Neural cell (in vitro differentiated cells): Measurements from ENCODE around the gene PRDM11. TPM values are rescaled to one million over a fixed set of nuclear protein-coding genes. Genes with fewer than 3 reads are reported as not detected.

ENCODE experiments used
- H2AFZ ChIP-seq: fragments of 200-600, 300-800 bp; sonication (generic), shearing (Covaris generic); 2 replicates; pipeline ENCODE4 v1.6.0; 2014; ENCODE audit warnings: low read depth, mild to moderate bottlenecking, antibody characterized with exemption, low read length, moderate library complexity
- H3F3A ChIP-seq: fragments of 200-600 bp; shearing (Covaris generic); 2 replicates; pipeline ENCODE4 v1.6.1; 2016; ENCODE audit warnings: mild to moderate bottlenecking, moderate library complexity, mixed read lengths, antibody characterized with exemption, low read length; ENCODE audit not compliant: insufficient read depth, poor library complexity, severe bottlenecking
- H3K27ac ChIP-seq: fragments of 200-600, 300-800 bp; sonication (generic), shearing (Covaris generic); 2 replicates; pipeline ENCODE4 v1.5.1; 2014; ENCODE audit warnings: mild to moderate bottlenecking, low read length, moderate library complexity
- H3K27me3 ChIP-seq: fragments of 300-800, 200-600 bp; sonication (generic), shearing (Covaris generic); 2 replicates; pipeline ENCODE4 v1.6.0; 2014; ENCODE audit warnings: mild to moderate bottlenecking, low read depth, low read length, moderate library complexity; ENCODE audit not compliant: insufficient read depth
- H3K36me3 ChIP-seq: fragments of 300-800, 200-600 bp; sonication (generic), shearing (Covaris generic); 2 replicates; pipeline ENCODE4 v1.5.1; 2014; ENCODE audit warnings: mild to moderate bottlenecking, antibody characterized with exemption, low read length, moderate library complexity; ENCODE audit not compliant: insufficient read depth
- H3K4me2 ChIP-seq: fragments of 300-800, 200-600 bp; sonication (generic), shearing (Covaris generic); 2 replicates; pipeline ENCODE4 v1.6.0; 2014; ENCODE audit warnings: mild to moderate bottlenecking, low read length
- H3K4me3 ChIP-seq: fragments of 300-800, 200-600 bp; sonication (generic), shearing (Covaris generic); 2 replicates; pipeline ENCODE4 v1.5.1; 2014; ENCODE audit warnings: mild to moderate bottlenecking, low read length, moderate library complexity
- H3K79me2 ChIP-seq: fragments of 200-600 bp; shearing (Covaris generic); replicated peaks from 2 replicates; pipeline ENCODE4 v1.6.0; 2014; ENCODE audit warnings: mild to moderate bottlenecking, low read length, moderate library complexity; ENCODE audit not compliant: insufficient read depth
- H3K9ac ChIP-seq: fragments of 300-800, 200-600 bp; sonication (generic), shearing (Covaris generic); 2 replicates; pipeline ENCODE4 v1.6.1; 2016; ENCODE audit warnings: mild to moderate bottlenecking, low read length, mixed read lengths
- H3K9me2 ChIP-seq: fragments of 200-600 bp; shearing (Covaris generic); 2 replicates; pipeline ENCODE4 v1.6.1; 2016; ENCODE audit warnings: mild to moderate bottlenecking, low read length, mixed read lengths; ENCODE audit not compliant: insufficient read depth
- H3K9me3 ChIP-seq: fragments of 200-600, 300-800 bp; sonication (generic), shearing (Covaris generic); 2 replicates; pipeline ENCODE4 v1.6.1; 2016; ENCODE audit warnings: mild to moderate bottlenecking, mixed run types, low read length, moderate library complexity, mixed read lengths
- H4K20me1 ChIP-seq: fragments of 200-600 bp; shearing (Covaris generic); 2 replicates; pipeline ENCODE4 v1.6.1; 2016; ENCODE audit warnings: mild to moderate bottlenecking, mixed run types; ENCODE audit not compliant: insufficient read depth
- EP300 ChIP-seq: fragments of 450-650 bp; conservative IDR thresholded peaks from 2 replicates; pipeline ENCODE4 v1.6.1; 2014; ENCODE audit warnings: antibody characterized with exemption, mild to moderate bottlenecking, moderate library complexity; ENCODE audit not compliant: poor library complexity, severe bottlenecking
- EZH2 ChIP-seq: fragments of 200-600, 300-800 bp; shearing (Covaris generic), sonication (generic); IDR thresholded peaks from 2 replicates; pipeline ENCODE4 v1.6.1; 2014; ENCODE audit warnings: antibody characterized with exemption, low read length, borderline replicate concordance, mild to moderate bottlenecking; ENCODE audit not compliant: insufficient read depth, poor library complexity, severe bottlenecking
- MXI1 ChIP-seq: fragments of 450-650 bp; conservative IDR thresholded peaks from 2 replicates; pipeline ENCODE4 v1.6.1; 2014; ENCODE audit warnings: antibody characterized with exemption, mild to moderate bottlenecking; ENCODE audit not compliant: poor library complexity, severe bottlenecking
- POLR2AphosphoS5 ChIP-seq: IDR thresholded peaks from 2 replicates; pipeline ENCODE4 v1.6.1; 2012
- RAD21 ChIP-seq: fragments of 450-650 bp; conservative IDR thresholded peaks from 2 replicates; pipeline ENCODE4 v1.6.1; 2014; ENCODE audit warnings: antibody characterized with exemption, mild to moderate bottlenecking, moderate library complexity
- SMC3 ChIP-seq: fragments of 450-650 bp; conservative IDR thresholded peaks from 2 replicates; pipeline ENCODE4 v1.6.1; 2014; ENCODE audit warnings: antibody characterized with exemption, mild to moderate bottlenecking, moderate library complexity; ENCODE audit not compliant: poor library complexity
- TAF1 ChIP-seq: IDR thresholded peaks from 2 replicates; pipeline ENCODE4 v1.6.1; 2012; ENCODE audit warnings: low read depth
- polyA minus RNA-seq: library from RNA; depleted of rRNA, polyadenylated mRNA; stranded (reverse); fragments of >200 nt; gene quantifications from 2 replicates; pipeline ENCODE4 v1.2.3, GENCODE V29; 2014
- polyA plus RNA-seq: library from polyadenylated mRNA; depleted of rRNA; stranded (reverse); fragments of >200 nt; gene quantifications from 2 replicates; pipeline ENCODE4 v1.2.3, GENCODE V29; 2014
- TF ChIP-seq, protein P1 (sequence below): IDR thresholded peaks from 2 replicates; pipeline ENCODE4 v1.6.1; 2012; ENCODE audit warnings: borderline replicate concordance
- TF ChIP-seq, protein P2 (sequence below): fragments of 450-650 bp; IDR thresholded peaks from 2 replicates; pipeline ENCODE4 v1.5.1; 2014; ENCODE audit warnings: antibody characterized with exemption, mild to moderate bottlenecking, moderate library complexity; ENCODE audit not compliant: poor library complexity, severe bottlenecking

The PRDM11 gene
- polyA plus RNA-seq (2.0 and 8.6 TPM in 2 replicates), polyA minus RNA-seq (9.5 and 11.3 TPM in 2 replicates)

DNA sequence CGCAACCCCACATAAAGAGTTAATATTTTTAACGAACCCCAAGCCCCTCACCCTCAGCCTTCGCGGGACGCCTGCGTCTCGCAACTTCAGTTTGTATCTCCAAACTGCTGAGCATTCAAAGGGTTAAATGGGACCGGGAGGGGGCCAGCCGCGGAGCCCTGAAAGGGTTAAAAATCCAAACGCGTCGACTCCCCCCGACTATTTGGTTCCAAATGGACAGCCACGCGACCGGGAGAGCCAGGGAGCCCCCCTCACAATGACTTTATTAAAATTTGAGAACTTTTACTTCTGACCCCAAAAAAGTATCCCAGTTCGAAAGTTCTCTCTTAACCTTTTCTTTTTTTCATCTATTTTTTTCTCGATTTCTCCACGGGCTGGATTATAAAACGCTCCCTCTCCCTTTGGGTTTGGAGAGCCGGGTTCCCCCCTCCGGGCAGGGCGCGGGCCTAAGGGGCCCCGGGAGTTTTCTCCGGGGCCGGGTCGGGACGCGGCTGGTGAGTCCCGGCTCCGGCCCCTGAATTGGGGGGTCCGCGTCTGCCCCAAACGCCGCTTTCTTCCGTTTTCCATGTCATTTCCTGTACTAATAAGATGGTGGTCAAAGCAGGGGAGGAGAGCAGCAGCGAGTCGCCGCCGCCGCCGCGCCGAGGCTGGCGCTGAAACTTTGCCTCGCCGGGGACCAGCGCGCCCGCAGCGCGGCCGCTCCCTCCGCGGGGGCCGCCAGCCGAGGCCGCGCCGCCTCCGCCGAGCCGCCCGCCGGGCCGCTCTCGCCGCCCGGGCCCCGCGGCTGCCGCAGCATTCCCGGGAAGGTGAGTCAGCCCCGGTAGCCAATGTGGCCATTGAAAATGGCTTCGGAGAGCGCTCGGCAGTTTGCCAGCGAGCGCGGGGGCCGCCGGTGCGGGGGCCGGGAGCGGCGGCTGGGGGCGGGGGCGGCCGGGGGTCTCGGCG is at the start of gene PRDM11:
PRDM11 (plus strand) TSS at position 568 of the 945 bp plus-strand sequence. CDS start 35,128 bp downstream, outside the sequence.
- Histone ChIP-seq H3K27me3 (no peaks in the 10 kb centered on the region), H3K4me2 (peak within 1 kb of the TSS; percentile 81)

DNA sequence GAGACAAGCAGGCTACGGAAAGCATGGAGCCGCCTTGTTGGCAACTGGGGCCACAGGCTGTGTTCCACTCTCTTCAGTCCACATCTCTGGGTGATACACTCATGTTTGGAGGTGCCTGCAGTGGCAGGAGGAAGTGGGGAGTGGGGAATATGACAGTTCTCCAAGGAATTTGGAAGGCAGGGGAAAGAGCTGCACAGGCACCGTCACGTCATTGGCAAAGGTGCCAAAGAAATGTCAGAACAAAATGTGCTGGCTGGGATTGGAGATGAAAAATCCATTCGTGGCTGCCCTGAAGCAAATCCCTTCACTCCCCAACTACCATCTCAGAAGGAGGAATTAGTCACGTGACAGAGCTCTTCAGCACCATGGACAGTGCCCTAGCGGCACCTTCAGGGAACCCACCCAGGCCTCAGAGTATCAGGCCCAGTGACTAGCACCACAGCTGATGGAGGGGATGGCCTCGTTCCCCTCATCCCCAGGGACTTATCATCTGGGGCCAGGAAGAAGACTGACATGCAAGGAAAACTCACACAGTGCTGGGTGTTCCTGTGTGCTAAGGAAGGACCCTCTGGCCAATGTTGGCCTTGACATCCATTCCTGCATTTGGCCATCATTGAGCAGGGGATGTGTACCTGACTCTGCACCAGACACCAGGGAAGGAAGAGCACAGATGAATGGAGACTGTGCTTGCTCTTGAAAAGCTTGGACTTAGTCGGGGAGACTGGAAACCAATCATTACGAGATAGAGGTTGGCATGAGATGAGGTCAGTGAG is 48.5 kb upstream of the PRDM11 start:
- H3K27ac ChIP-seq, result no peak overlapping the region
- H2AFZ ChIP-seq, result no peak overlapping the region

More for the DNA sequence above, at the start of gene PRDM11:
- peak within 1 kb of the TSS; percentile 92 for H2AFZ ChIP-seq
- no peaks in the 10 kb centered on the region for H3K9me3 ChIP-seq
- no peaks in the 10 kb centered on the region for H3K36me3 ChIP-seq
- H3K4me3 ChIP-seq, result peak within 1 kb of the TSS; percentile 90
- H3F3A ChIP-seq, result no peaks in the 10 kb centered on the region
- H3K9ac ChIP-seq, result peak within 1 kb of the TSS; percentile 94
- TF ChIP-seq SMC3 (peak; percentile 13), RAD21 (no peak)
- TF ChIP-seq, protein P1, sequence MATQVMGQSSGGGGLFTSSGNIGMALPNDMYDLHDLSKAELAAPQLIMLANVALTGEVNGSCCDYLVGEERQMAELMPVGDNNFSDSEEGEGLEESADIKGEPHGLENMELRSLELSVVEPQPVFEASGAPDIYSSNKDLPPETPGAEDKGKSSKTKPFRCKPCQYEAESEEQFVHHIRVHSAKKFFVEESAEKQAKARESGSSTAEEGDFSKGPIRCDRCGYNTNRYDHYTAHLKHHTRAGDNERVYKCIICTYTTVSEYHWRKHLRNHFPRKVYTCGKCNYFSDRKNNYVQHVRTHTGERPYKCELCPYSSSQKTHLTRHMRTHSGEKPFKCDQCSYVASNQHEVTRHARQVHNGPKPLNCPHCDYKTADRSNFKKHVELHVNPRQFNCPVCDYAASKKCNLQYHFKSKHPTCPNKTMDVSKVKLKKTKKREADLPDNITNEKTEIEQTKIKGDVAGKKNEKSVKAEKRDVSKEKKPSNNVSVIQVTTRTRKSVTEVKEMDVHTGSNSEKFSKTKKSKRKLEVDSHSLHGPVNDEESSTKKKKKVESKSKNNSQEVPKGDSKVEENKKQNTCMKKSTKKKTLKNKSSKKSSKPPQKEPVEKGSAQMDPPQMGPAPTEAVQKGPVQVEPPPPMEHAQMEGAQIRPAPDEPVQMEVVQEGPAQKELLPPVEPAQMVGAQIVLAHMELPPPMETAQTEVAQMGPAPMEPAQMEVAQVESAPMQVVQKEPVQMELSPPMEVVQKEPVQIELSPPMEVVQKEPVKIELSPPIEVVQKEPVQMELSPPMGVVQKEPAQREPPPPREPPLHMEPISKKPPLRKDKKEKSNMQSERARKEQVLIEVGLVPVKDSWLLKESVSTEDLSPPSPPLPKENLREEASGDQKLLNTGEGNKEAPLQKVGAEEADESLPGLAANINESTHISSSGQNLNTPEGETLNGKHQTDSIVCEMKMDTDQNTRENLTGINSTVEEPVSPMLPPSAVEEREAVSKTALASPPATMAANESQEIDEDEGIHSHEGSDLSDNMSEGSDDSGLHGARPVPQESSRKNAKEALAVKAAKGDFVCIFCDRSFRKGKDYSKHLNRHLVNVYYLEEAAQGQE, result peak; percentile 14
- H4K20me1 ChIP-seq, result no peaks in the 10 kb centered on the region
- H3K9me2 ChIP-seq, result no peaks in the 10 kb centered on the region
- H3K27ac ChIP-seq, result peak within 1 kb of the TSS; percentile 92
- peaks cover 29% of the 10 kb centered on the region for H3K79me2 ChIP-seq

More for the DNA sequence above, 48.5 kb upstream of the PRDM11 start:
- no peak for TF ChIP-seq RAD21
- TF ChIP-seq EZH2, result no peak
- no peak for TF ChIP-seq TAF1
- TF ChIP-seq MXI1, result no peak
- no peak for TF ChIP-seq SMC3
- TF ChIP-seq, protein P1, result peak; percentile 63
- TF ChIP-seq, protein P2, sequence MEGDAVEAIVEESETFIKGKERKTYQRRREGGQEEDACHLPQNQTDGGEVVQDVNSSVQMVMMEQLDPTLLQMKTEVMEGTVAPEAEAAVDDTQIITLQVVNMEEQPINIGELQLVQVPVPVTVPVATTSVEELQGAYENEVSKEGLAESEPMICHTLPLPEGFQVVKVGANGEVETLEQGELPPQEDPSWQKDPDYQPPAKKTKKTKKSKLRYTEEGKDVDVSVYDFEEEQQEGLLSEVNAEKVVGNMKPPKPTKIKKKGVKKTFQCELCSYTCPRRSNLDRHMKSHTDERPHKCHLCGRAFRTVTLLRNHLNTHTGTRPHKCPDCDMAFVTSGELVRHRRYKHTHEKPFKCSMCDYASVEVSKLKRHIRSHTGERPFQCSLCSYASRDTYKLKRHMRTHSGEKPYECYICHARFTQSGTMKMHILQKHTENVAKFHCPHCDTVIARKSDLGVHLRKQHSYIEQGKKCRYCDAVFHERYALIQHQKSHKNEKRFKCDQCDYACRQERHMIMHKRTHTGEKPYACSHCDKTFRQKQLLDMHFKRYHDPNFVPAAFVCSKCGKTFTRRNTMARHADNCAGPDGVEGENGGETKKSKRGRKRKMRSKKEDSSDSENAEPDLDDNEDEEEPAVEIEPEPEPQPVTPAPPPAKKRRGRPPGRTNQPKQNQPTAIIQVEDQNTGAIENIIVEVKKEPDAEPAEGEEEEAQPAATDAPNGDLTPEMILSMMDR, result no peak
- TF ChIP-seq POLR2AphosphoS5, result no peak
- no peak for TF ChIP-seq EP300
- Histone ChIP-seq H3F3A (no peaks in the 10 kb centered on the region), H3K9ac (no peak overlapping the region), H3K9me3 (no peaks in the 10 kb centered on the region), H3K4me3 (no peak overlapping the region), H3K4me2 (no peak overlapping the region), H3K9me2 (no peaks in the 10 kb centered on the region), H3K36me3 (no peaks in the 10 kb centered on the region), H3K79me2 (no peaks in the 10 kb centered on the region), H4K20me1 (no peaks in the 10 kb centered on the region), H3K27me3 (no peaks in the 10 kb centered on the region)
